Jurkat, Clone E6-1 (cell line): Measurements from ENCODE around the gene RIN3.

ENCODE experiments used
- DNase-seq: peaks from one replicate; pipeline ENCODE4 v3.0.0-alpha.2; 2011; ENCODE audit warnings: low read depth, low spot score
- H3K4me3 ChIP-seq: 2 replicates; pipeline ENCODE4 v1.5.1; 2011; ENCODE audit warnings: mild to moderate bottlenecking, low read length, control low read depth, moderate library complexity

Gene RIN3

GRCh38 chr14:92605274-92605940, 91.8 kb downstream of the RIN3 start:
- no peak for DNase-seq
- H3K4me3 ChIP-seq = no peak overlapping the region

DNA sequence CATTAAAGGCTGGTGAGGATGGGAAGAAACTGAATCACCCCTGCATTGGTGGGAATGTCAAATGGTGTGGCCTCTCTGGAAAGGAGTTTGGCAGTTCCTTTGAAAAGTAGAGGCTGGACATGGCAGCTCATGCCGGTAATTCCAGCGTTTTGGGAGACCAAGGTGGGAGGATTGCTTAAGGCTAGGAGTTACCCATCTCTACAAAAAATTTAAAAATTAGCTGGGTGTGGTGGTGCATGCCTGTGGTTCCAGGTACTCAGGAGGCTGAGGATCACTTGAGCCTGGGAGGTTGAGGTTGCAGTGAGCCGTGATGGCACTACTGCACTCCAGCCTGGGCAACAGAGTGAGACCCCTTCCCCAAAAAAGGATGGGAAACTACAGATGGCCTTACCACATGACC, 93.7 kb downstream of the RIN3 start:
- DNase-seq = no peak
- H3K4me3 ChIP-seq = no peak overlapping the region

DNA sequence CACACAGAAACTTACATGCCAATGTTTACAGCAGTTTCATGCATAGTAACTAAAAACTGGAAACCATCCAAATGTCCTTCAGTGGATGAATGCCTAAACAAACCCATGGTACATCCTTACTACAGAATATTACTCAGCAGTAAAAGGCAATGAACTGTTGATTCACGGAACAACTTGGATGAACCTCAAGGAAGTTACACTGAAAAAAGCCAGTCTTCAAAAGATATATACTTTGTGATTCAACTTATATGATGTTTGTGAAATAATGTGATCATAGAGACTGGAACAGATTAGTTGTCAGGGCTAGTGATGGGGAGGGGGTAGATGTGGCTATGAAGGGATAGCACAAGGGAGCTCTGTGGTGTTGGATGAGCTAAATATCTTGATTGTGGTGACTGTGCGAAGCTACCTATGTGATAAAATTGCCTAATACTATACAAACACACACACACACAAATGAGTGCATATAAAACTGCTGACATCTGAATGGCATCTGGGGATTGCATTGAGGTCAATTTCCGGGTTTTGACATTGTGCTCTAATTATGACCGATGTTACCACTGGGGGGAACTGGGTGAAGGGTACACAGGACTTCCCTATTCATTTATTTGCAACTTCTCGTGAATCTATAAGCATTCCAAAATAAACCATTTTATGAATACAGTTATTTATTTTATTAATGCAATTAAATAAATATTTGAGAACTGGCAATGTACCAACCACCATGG, 94.3 kb downstream of the RIN3 start:
- H3K4me3 ChIP-seq = no peak overlapping the region
- no peak for DNase-seq

GRCh38 chr14:92609955-92610354, 96.4 kb downstream of the RIN3 start:
- no peak overlapping the region for H3K4me3 ChIP-seq
- DNase-seq = no peak

GRCh38 chr14:92610849-92611271, 97.3 kb downstream of the RIN3 start:
- no peak overlapping the region for H3K4me3 ChIP-seq
- no peak for DNase-seq

- DNase-seq = peak; percentile 52
Measured at GRCh38 chr14:92613008-92613658, 99.6 kb downstream of the RIN3 start.

DNA sequence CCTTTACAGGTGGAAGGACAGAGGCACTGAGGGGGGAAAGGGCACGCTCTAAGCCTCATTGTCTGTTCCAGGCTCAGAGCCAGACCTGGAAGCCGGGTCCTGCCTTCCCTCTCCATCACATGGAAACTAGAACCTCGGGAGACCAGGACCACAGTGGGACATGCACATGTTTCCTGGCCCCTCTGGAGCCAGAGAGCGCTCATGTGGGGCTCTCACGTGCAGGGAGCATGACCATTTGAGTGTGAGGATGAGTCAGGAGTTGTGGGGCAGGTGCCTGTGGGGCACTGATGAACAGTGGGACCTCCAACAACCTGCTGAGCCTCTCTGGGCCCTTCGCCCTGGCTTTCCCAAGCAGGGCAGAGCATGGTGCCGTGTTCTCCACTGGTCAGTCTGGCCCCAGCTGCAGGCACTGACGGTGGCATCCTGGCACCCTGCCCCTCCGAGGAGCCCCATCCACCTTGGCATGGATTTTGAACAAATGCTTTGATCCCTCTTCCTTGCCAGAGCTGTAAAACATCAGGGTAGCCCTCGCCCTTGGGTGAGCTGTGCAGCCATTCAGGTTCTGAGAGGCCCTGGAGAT, 100.2 kb downstream of the RIN3 start:
- H3K4me3 ChIP-seq = no peak overlapping the region
- DNase-seq = no peak

More at GRCh38 chr14:92613008-92613658, 99.6 kb downstream of the RIN3 start:
- no peak overlapping the region for H3K4me3 ChIP-seq

- H3K4me3 ChIP-seq = peak overlapping the region; percentile 13; the same call in 1 of the 2 replicates
- peak; percentile 96 for DNase-seq
Measured at GRCh38 chr14:92615451-92615850, 101.9 kb downstream of the RIN3 start.

GRCh38 chr14:92616178-92616577, 102.6 kb downstream of the RIN3 start:
- no peak for DNase-seq
- no peak overlapping the region for H3K4me3 ChIP-seq

- H3K4me3 ChIP-seq = no peak overlapping the region
- DNase-seq = no peak
Measured at GRCh38 chr14:92617581-92617980, 104.0 kb downstream of the RIN3 start.

GRCh38 chr14:92619671-92620456, 106.3 kb downstream of the RIN3 start:
- DNase-seq = no peak

GRCh38 chr14:92622311-92622710, 108.7 kb downstream of the RIN3 start:
- DNase-seq = no peak
- no peak overlapping the region for H3K4me3 ChIP-seq

More at GRCh38 chr14:92619671-92620456, 106.3 kb downstream of the RIN3 start:
- H3K4me3 ChIP-seq = no peak overlapping the region

DNA sequence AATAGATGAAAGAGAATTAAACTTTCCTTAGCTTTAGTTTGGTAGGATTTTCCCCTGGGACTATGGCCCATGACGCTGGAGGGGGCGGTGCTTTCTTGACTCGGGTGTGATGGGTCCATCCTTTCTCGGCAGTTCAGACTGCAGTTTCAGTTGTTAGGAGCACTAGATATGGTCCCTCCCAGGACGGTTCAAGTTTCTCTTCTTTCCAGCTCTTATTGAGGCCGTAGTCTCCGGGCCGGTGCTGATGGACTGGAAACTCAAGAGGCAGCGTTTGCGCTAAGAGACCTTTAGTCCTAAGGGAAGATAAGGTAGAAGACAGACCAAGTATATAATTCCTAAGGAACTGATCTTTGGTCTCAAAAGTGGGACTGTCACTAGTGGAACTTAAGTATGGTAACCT, 111.2 kb downstream of the RIN3 start:
- no peak overlapping the region for H3K4me3 ChIP-seq
- DNase-seq = no peak

GRCh38 chr14:92625213-92625612, 111.6 kb downstream of the RIN3 start:
- no peak for DNase-seq
- no peak overlapping the region for H3K4me3 ChIP-seq

- no peak overlapping the region for H3K4me3 ChIP-seq
- no peak for DNase-seq
Measured at GRCh38 chr14:92626041-92626440, 112.5 kb downstream of the RIN3 start.

GRCh38 chr14:92627707-92628215, 114.2 kb downstream of the RIN3 start:
- no peak for DNase-seq

DNA sequence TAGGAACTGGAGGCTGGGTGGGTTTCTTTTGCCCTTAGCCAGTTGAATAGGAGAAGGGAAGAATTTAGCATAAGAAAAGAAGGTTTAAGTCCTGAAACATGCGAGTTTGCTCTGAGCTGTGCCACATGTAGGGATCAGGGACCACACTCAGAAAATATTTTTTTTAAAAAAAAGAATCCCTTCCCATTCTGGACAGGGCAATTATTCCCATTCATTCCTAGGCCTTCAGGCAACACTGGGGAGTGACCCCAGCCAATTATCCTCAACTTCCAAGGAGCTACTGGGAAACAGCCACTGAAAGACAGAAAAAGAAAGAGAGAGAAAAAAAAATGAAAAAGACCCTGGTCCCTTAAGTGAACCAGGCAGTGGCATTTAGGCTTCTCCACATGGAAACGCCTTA, 115.1 kb downstream of the RIN3 start:
- no peak overlapping the region for H3K4me3 ChIP-seq
- DNase-seq = no peak

More at GRCh38 chr14:92627707-92628215, 114.2 kb downstream of the RIN3 start:
- no peak overlapping the region for H3K4me3 ChIP-seq

DNA sequence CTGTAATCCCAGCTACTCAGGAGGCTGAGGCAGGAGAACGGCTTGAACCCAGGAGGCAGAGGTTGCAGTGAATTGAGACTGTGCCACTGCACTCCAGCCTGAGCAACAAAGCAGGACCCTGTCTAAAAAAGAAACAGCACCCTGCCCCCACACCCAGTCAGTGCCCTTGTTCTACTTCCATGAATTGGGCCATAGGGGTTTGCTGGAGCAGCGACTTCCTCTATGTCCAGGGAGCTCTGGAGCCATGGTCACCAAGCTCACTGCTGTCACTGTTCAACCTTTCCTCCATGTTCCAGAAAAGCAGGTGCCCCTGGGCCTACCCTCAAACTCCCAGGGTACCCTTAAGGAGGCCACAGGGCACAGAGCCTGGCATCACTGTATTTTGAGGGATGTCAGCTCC, 116.8 kb downstream of the RIN3 start:
- no peak for DNase-seq

DNA sequence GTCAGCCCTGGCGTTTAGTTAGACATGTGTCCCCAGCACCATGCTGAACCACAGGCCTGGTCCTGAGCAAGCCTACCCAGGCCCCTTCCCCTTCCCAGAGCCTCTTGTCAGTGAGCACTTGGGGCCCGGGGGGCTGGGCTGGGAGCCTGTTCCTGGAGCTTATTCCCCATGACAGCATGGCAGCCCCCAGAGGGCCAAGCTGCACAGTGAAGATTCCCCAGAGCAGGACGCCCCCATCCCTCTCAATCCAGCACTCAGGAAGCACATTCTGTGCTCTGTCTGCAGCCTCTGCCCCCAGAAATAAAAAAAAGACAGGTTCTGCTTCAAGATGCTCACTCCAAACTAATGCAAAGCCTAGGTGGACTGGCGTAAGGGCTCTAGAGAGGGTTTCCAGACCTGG, 117.5 kb downstream of the RIN3 start:
- no peak for DNase-seq
- no peak overlapping the region for H3K4me3 ChIP-seq

More for the DNA sequence above, 116.8 kb downstream of the RIN3 start:
- no peak overlapping the region for H3K4me3 ChIP-seq
